Astrocyte (in vitro differentiated cells and primary cell): ENCODE measurements around the gene SPO11. TPM values are rescaled to one million over a fixed set of nuclear protein-coding genes. Genes with fewer than 3 reads are reported as not detected.
A peak's percentile ranks its signal among the peaks of the same experiment; 100 is the strongest.

Source experiments
- DNase-seq: peaks from one replicate; pipeline ENCODE4 v3.0.0-alpha.2; 2010; ENCODE audit warnings: low read depth
- FAIRE-seq: peaks from 2 replicates; lab custom pipeline; 2011; peaks lifted over from hg19 to GRCh38; lab: Jason Lieb, UNC
- H2AFZ ChIP-seq: 2 replicates; pipeline ENCODE4 v1.6.0; 2012; ENCODE audit warnings: low read depth, low read length, inconsistent platforms
- H3K27ac ChIP-seq: 2 replicates; pipeline ENCODE4 v1.5.1; 2011; ENCODE audit warnings: low read depth, low read length, inconsistent platforms
- H3K27me3 ChIP-seq: 2 replicates; pipeline ENCODE4 v1.6.0; 2011; ENCODE audit warnings: low read length, inconsistent platforms; ENCODE audit not compliant: insufficient read depth
- H3K36me3 ChIP-seq: 2 replicates; pipeline ENCODE4 v1.5.1; 2011; ENCODE audit warnings: low read length, inconsistent platforms; ENCODE audit not compliant: insufficient read depth
- H3K4me1 ChIP-seq: 2 replicates; pipeline ENCODE4 v1.5.1; 2011; ENCODE audit warnings: low read length, inconsistent platforms; ENCODE audit not compliant: insufficient read depth
- H3K4me2 ChIP-seq: 2 replicates; pipeline ENCODE4 v1.6.0; 2012; ENCODE audit warnings: low read length, inconsistent platforms
- H3K4me3 ChIP-seq: 2 replicates; pipeline ENCODE4 v1.5.1; 2011; ENCODE audit warnings: low read depth, mild to moderate bottlenecking, low read length, inconsistent platforms; ENCODE audit not compliant: insufficient read depth
- H3K79me2 ChIP-seq: 2 replicates; pipeline ENCODE4 v1.6.0; 2012; ENCODE audit warnings: mild to moderate bottlenecking, low read length, inconsistent platforms; ENCODE audit not compliant: insufficient read depth
- H3K9ac ChIP-seq: 2 replicates; pipeline ENCODE4 v1.6.0; 2012; ENCODE audit warnings: mild to moderate bottlenecking, low read length, inconsistent platforms
- H3K9me3 ChIP-seq: 2 replicates; pipeline ENCODE4 v1.5.1; 2012; ENCODE audit warnings: low read depth, mild to moderate bottlenecking, low read length, inconsistent platforms; ENCODE audit not compliant: insufficient read depth
- H4K20me1 ChIP-seq: 2 replicates; pipeline ENCODE4 v1.6.0; 2012; ENCODE audit warnings: low read length, inconsistent platforms; ENCODE audit not compliant: insufficient read depth
- H3K27ac Mint-ChIP-seq: one replicate; pipeline ENCODE4 v1.8.0; 2021; ENCODE audit warnings: mild to moderate bottlenecking, mixed read lengths; ENCODE audit not compliant: unreplicated experiment
- H3K27me3 Mint-ChIP-seq: one replicate; pipeline ENCODE4 v1.8.0; 2021; ENCODE audit warnings: low read depth, mixed read lengths; ENCODE audit not compliant: unreplicated experiment
- H3K36me3 Mint-ChIP-seq: one replicate; pipeline ENCODE4 v1.8.0; 2021; ENCODE audit warnings: low read depth, mixed read lengths; ENCODE audit not compliant: unreplicated experiment
- H3K4me1 Mint-ChIP-seq: one replicate; pipeline ENCODE4 v1.8.0; 2021; ENCODE audit warnings: low read depth, mixed read lengths; ENCODE audit not compliant: unreplicated experiment
- H3K4me3 Mint-ChIP-seq: one replicate; pipeline ENCODE4 v1.8.0; 2021; ENCODE audit warnings: mild to moderate bottlenecking, moderate library complexity, mixed read lengths; ENCODE audit not compliant: unreplicated experiment
- H3K9me3 Mint-ChIP-seq: one replicate; pipeline ENCODE4 v1.8.0; 2021; ENCODE audit warnings: mild to moderate bottlenecking, mixed read lengths; ENCODE audit not compliant: unreplicated experiment
- EZH2 ChIP-seq: IDR thresholded peaks from 2 replicates; pipeline ENCODE4 v1.6.1; 2012; ENCODE audit warnings: mild to moderate bottlenecking, low read length, inconsistent platforms; ENCODE audit not compliant: insufficient read depth
- total RNA-seq: library from RNA; stranded (reverse); gene quantifications from 2 replicates; pipeline ENCODE4 v1.2.1, GENCODE V29; 2021
- TF ChIP-seq, protein P1 (sequence below): IDR thresholded peaks from 2 replicates; pipeline ENCODE4 v1.5.1; 2011; ENCODE audit warnings: low read depth, mild to moderate bottlenecking, inconsistent platforms, low read length, moderate library complexity; ENCODE audit not compliant: insufficient read depth

The SPO11 gene
- total RNA-seq, 1 donor from 2014 or later = not detected

DNA sequence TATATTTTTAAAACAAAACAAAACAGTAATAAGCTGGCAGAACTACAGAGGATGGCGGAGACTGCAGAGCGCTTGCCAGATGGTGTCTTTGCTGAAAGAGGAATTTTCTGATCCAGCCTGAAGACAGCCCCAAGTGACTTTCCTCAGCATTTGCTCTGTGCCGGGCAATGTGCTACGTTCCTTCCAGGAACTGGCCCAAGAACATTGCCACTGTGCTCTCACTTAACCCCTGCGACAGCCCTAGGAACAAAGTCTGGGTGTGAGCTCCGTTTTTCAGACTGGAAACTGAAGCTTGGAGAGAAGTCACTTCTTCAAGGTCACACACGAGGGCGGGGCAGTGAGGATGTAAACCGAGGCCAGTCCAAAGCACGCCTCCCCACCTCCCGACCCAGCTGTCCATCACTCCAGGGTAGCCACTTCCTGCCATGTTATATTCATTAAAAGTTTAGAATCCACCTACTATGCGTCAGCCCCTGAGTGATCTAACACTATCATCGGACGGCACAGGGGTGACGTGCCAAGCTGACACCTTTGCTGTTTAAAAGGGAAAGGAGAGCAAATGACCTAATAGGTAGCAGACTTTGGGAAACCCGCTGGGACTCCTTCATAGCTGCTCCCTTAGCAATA is 40.8 kb upstream of the SPO11 start:
- H3K27ac Mint-ChIP-seq = no peak overlapping the region
- Histone ChIP-seq H3K36me3 (no peaks in the 10 kb centered on the region), H3K27ac (no peak overlapping the region), H3K79me2 (no peaks in the 10 kb centered on the region), H4K20me1 (no peaks in the 10 kb centered on the region), H3K4me3 (no peak overlapping the region), H3K4me2 (peak overlapping the region; percentile 19), H3K27me3 (peaks cover 54% of the 10 kb centered on the region), H2AFZ (no peak overlapping the region), H3K9ac (no peak overlapping the region), H3K9me3 (no peaks in the 10 kb centered on the region), H3K4me1 (peaks cover 8% of the 10 kb centered on the region)
- TF ChIP-seq, protein P1, sequence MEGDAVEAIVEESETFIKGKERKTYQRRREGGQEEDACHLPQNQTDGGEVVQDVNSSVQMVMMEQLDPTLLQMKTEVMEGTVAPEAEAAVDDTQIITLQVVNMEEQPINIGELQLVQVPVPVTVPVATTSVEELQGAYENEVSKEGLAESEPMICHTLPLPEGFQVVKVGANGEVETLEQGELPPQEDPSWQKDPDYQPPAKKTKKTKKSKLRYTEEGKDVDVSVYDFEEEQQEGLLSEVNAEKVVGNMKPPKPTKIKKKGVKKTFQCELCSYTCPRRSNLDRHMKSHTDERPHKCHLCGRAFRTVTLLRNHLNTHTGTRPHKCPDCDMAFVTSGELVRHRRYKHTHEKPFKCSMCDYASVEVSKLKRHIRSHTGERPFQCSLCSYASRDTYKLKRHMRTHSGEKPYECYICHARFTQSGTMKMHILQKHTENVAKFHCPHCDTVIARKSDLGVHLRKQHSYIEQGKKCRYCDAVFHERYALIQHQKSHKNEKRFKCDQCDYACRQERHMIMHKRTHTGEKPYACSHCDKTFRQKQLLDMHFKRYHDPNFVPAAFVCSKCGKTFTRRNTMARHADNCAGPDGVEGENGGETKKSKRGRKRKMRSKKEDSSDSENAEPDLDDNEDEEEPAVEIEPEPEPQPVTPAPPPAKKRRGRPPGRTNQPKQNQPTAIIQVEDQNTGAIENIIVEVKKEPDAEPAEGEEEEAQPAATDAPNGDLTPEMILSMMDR = no peak
- TF ChIP-seq EZH2 = no peak
- H3K27me3 Mint-ChIP-seq = peaks cover 15% of the 10 kb centered on the region
- peaks cover 18% of the 10 kb centered on the region for H3K4me1 Mint-ChIP-seq
- H3K36me3 Mint-ChIP-seq = no peaks in the 10 kb centered on the region
- FAIRE-seq (no peak), DNase-seq (no peak)
- H3K4me3 Mint-ChIP-seq = no peak overlapping the region
- no peaks in the 10 kb centered on the region for H3K9me3 Mint-ChIP-seq

- Mint-ChIP-seq H3K4me3 (no peak overlapping the region), H3K27me3 (peaks cover 15% of the 10 kb centered on the region), H3K36me3 (no peaks in the 10 kb centered on the region), H3K9me3 (no peaks in the 10 kb centered on the region), H3K4me1 (peaks cover 23% of the 10 kb centered on the region), H3K27ac (no peak overlapping the region)
- Histone ChIP-seq H3K9ac (no peak overlapping the region), H3K4me3 (no peak overlapping the region), H4K20me1 (no peaks in the 10 kb centered on the region), H3K36me3 (no peaks in the 10 kb centered on the region), H3K79me2 (no peaks in the 10 kb centered on the region), H3K4me2 (no peak overlapping the region), H3K4me1 (peaks cover 8% of the 10 kb centered on the region), H3K27me3 (peaks cover 48% of the 10 kb centered on the region), H3K27ac (no peak overlapping the region), H2AFZ (no peak overlapping the region), H3K9me3 (no peaks in the 10 kb centered on the region)
- FAIRE-seq = peak; percentile 5
- DNase-seq = no peak
- TF ChIP-seq, protein P1 = no peak
- no peak for TF ChIP-seq EZH2
These were observed 40.0 kb upstream of the SPO11 start for GRCh38 chr20:57289391-57290177.

DNA sequence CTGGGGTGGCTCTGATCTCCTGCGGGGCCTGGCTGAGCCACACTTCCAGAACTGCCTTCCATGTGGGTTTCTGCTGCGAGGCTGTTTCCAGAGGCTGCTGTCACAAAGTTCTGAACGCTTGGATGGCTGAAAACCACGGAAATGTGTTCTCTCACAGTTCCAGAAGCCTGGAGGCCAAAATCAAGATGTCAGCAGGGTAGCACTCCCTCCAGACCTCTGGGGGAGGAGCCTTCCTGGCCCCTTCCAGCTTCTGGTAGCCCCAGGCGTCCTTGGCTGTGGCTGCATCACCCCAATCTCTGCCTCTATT is 39.5 kb upstream of the SPO11 start:
- Histone ChIP-seq H3K27me3 (peaks cover 46% of the 10 kb centered on the region), H3K9me3 (no peaks in the 10 kb centered on the region), H3K4me3 (no peak overlapping the region), H3K9ac (no peak overlapping the region), H2AFZ (no peak overlapping the region), H3K4me1 (peaks cover 8% of the 10 kb centered on the region), H3K4me2 (no peak overlapping the region), H4K20me1 (no peaks in the 10 kb centered on the region), H3K79me2 (no peaks in the 10 kb centered on the region), H3K27ac (no peak overlapping the region), H3K36me3 (no peaks in the 10 kb centered on the region)
- Mint-ChIP-seq H3K27ac (no peak overlapping the region), H3K36me3 (no peaks in the 10 kb centered on the region), H3K9me3 (no peaks in the 10 kb centered on the region), H3K27me3 (peaks cover 15% of the 10 kb centered on the region), H3K4me3 (no peak overlapping the region), H3K4me1 (peaks cover 26% of the 10 kb centered on the region)
- FAIRE-seq = no peak
- no peak for TF ChIP-seq EZH2
- TF ChIP-seq, protein P1 = no peak
- no peak for DNase-seq
